Astrocyte (in vitro differentiated cells and primary cell): Measurements from ENCODE around the gene ARNT2. TPM values are rescaled to one million over a fixed set of nuclear protein-coding genes. Genes with fewer than 3 reads are reported as not detected.

Source experiments
- DNase-seq: peaks from one replicate; pipeline ENCODE4 v3.0.0-alpha.2; 2010; ENCODE audit warnings: low read depth
- FAIRE-seq: peaks from 2 replicates; lab custom pipeline; 2011; peaks lifted over from hg19 to GRCh38; lab: Jason Lieb, UNC
- H2AFZ ChIP-seq: 2 replicates; pipeline ENCODE4 v1.6.0; 2012; ENCODE audit warnings: low read depth, low read length, inconsistent platforms
- H3K27ac ChIP-seq: 2 replicates; pipeline ENCODE4 v1.5.1; 2011; ENCODE audit warnings: low read depth, low read length, inconsistent platforms
- H3K27me3 ChIP-seq: 2 replicates; pipeline ENCODE4 v1.6.0; 2011; ENCODE audit warnings: low read length, inconsistent platforms; ENCODE audit not compliant: insufficient read depth
- H3K36me3 ChIP-seq: 2 replicates; pipeline ENCODE4 v1.5.1; 2011; ENCODE audit warnings: low read length, inconsistent platforms; ENCODE audit not compliant: insufficient read depth
- H3K4me1 ChIP-seq: 2 replicates; pipeline ENCODE4 v1.5.1; 2011; ENCODE audit warnings: low read length, inconsistent platforms; ENCODE audit not compliant: insufficient read depth
- H3K4me2 ChIP-seq: 2 replicates; pipeline ENCODE4 v1.6.0; 2012; ENCODE audit warnings: low read length, inconsistent platforms
- H3K4me3 ChIP-seq: 2 replicates; pipeline ENCODE4 v1.5.1; 2011; ENCODE audit warnings: low read depth, mild to moderate bottlenecking, low read length, inconsistent platforms; ENCODE audit not compliant: insufficient read depth
- H3K79me2 ChIP-seq: 2 replicates; pipeline ENCODE4 v1.6.0; 2012; ENCODE audit warnings: mild to moderate bottlenecking, low read length, inconsistent platforms; ENCODE audit not compliant: insufficient read depth
- H3K9ac ChIP-seq: 2 replicates; pipeline ENCODE4 v1.6.0; 2012; ENCODE audit warnings: mild to moderate bottlenecking, low read length, inconsistent platforms
- H3K9me3 ChIP-seq: 2 replicates; pipeline ENCODE4 v1.5.1; 2012; ENCODE audit warnings: low read depth, mild to moderate bottlenecking, low read length, inconsistent platforms; ENCODE audit not compliant: insufficient read depth
- H4K20me1 ChIP-seq: 2 replicates; pipeline ENCODE4 v1.6.0; 2012; ENCODE audit warnings: low read length, inconsistent platforms; ENCODE audit not compliant: insufficient read depth
- H3K27ac Mint-ChIP-seq: one replicate; pipeline ENCODE4 v1.8.0; 2021; ENCODE audit warnings: mild to moderate bottlenecking, mixed read lengths; ENCODE audit not compliant: unreplicated experiment
- H3K27me3 Mint-ChIP-seq: one replicate; pipeline ENCODE4 v1.8.0; 2021; ENCODE audit warnings: low read depth, mixed read lengths; ENCODE audit not compliant: unreplicated experiment
- H3K36me3 Mint-ChIP-seq: one replicate; pipeline ENCODE4 v1.8.0; 2021; ENCODE audit warnings: low read depth, mixed read lengths; ENCODE audit not compliant: unreplicated experiment
- H3K4me1 Mint-ChIP-seq: one replicate; pipeline ENCODE4 v1.8.0; 2021; ENCODE audit warnings: low read depth, mixed read lengths; ENCODE audit not compliant: unreplicated experiment
- H3K4me3 Mint-ChIP-seq: one replicate; pipeline ENCODE4 v1.8.0; 2021; ENCODE audit warnings: mild to moderate bottlenecking, moderate library complexity, mixed read lengths; ENCODE audit not compliant: unreplicated experiment
- H3K9me3 Mint-ChIP-seq: one replicate; pipeline ENCODE4 v1.8.0; 2021; ENCODE audit warnings: mild to moderate bottlenecking, mixed read lengths; ENCODE audit not compliant: unreplicated experiment
- CTCF ChIP-seq: IDR thresholded peaks from 2 replicates; pipeline ENCODE4 v1.5.1; 2011; ENCODE audit warnings: low read depth, mild to moderate bottlenecking, inconsistent platforms, low read length, moderate library complexity; ENCODE audit not compliant: insufficient read depth
- EZH2 ChIP-seq: IDR thresholded peaks from 2 replicates; pipeline ENCODE4 v1.6.1; 2012; ENCODE audit warnings: mild to moderate bottlenecking, low read length, inconsistent platforms; ENCODE audit not compliant: insufficient read depth
- total RNA-seq: library from RNA; stranded (reverse); gene quantifications from 2 replicates; pipeline ENCODE4 v1.2.1, GENCODE V29; 2021

The ARNT2 gene
- total RNA-seq, 1 donor from 2014 or later: 3.5 TPM

GRCh38 chr15:80565398-80565797 lies 161.2 kb downstream of the ARNT2 start:
- Mint-ChIP-seq H3K27ac (no peak overlapping the region), H3K36me3 (peaks cover 3% of the 10 kb centered on the region), H3K9me3 (peaks cover 2% of the 10 kb centered on the region), H3K27me3 (peaks cover 5% of the 10 kb centered on the region), H3K4me1 (peaks cover 19% of the 10 kb centered on the region), H3K4me3 (no peak overlapping the region)
- no peaks in the 10 kb centered on the region for H3K9me3 ChIP-seq
- H3K4me3 ChIP-seq: no peak overlapping the region
- no peaks in the 10 kb centered on the region for H3K27me3 ChIP-seq
- no peak overlapping the region for H2AFZ ChIP-seq
- no peaks in the 10 kb centered on the region for H3K36me3 ChIP-seq
- no peak overlapping the region for H3K4me2 ChIP-seq
- H3K79me2 ChIP-seq: no peaks in the 10 kb centered on the region
- H3K9ac ChIP-seq: no peak overlapping the region
- no peak for TF ChIP-seq CTCF
- no peak for TF ChIP-seq EZH2
- no peak for FAIRE-seq
- DNase-seq: no peak
- H3K4me1 ChIP-seq: peaks cover 27% of the 10 kb centered on the region
- H4K20me1 ChIP-seq: no peaks in the 10 kb centered on the region
- H3K27ac ChIP-seq: no peak overlapping the region

GRCh38 chr15:80565988-80566387 lies 161.8 kb downstream of the ARNT2 start:
- no peak overlapping the region for H3K27ac ChIP-seq
- H3K4me1 Mint-ChIP-seq: peaks cover 19% of the 10 kb centered on the region
- no peak for FAIRE-seq
- TF ChIP-seq EZH2 (no peak), CTCF (no peak)
- H3K9me3 Mint-ChIP-seq: peaks cover 2% of the 10 kb centered on the region
- no peak overlapping the region for H3K4me3 ChIP-seq
- no peak overlapping the region for H3K9ac ChIP-seq
- no peak for DNase-seq
- H3K9me3 ChIP-seq: no peaks in the 10 kb centered on the region
- H3K36me3 Mint-ChIP-seq: peaks cover 3% of the 10 kb centered on the region
- no peak overlapping the region for H2AFZ ChIP-seq
- no peak overlapping the region for H3K27ac Mint-ChIP-seq
- no peaks in the 10 kb centered on the region for H3K79me2 ChIP-seq
- H3K4me3 Mint-ChIP-seq: peak overlapping the region; percentile 36
- H3K4me1 ChIP-seq: peaks cover 22% of the 10 kb centered on the region
- no peaks in the 10 kb centered on the region for H4K20me1 ChIP-seq
- no peak overlapping the region for H3K4me2 ChIP-seq
- H3K36me3 ChIP-seq: no peaks in the 10 kb centered on the region
- no peaks in the 10 kb centered on the region for H3K27me3 ChIP-seq
- peaks cover 5% of the 10 kb centered on the region for H3K27me3 Mint-ChIP-seq

GRCh38 chr15:80567721-80568157 lies 163.6 kb downstream of the ARNT2 start:
- Histone ChIP-seq H3K36me3 (no peaks in the 10 kb centered on the region), H3K4me3 (no peak overlapping the region), H3K79me2 (no peaks in the 10 kb centered on the region), H3K9me3 (no peaks in the 10 kb centered on the region), H3K27ac (peak overlapping the region; percentile 69), H3K27me3 (no peaks in the 10 kb centered on the region), H3K9ac (peak overlapping the region; percentile 59), H3K4me2 (peak overlapping the region; percentile 56), H4K20me1 (no peaks in the 10 kb centered on the region), H3K4me1 (peaks cover 22% of the 10 kb centered on the region), H2AFZ (peak overlapping the region; percentile 41)
- FAIRE-seq (peak; percentile 96), DNase-seq (peak; percentile 76)
- Mint-ChIP-seq H3K4me3 (no peak overlapping the region), H3K36me3 (peaks cover 3% of the 10 kb centered on the region), H3K27ac (no peak overlapping the region), H3K4me1 (peaks cover 13% of the 10 kb centered on the region), H3K9me3 (no peaks in the 10 kb centered on the region), H3K27me3 (peaks cover 5% of the 10 kb centered on the region)
- TF ChIP-seq EZH2 (no peak), CTCF (peak; percentile 80)
